MCF 10A (cell line): ENCODE measurements around the gene OBSL1. TPM values are rescaled to one million over a fixed set of nuclear protein-coding genes. Genes with fewer than 3 reads are reported as not detected.

Source experiments
- BruUV-seq: library from RNA; stranded (reverse); fragments of 400-500 nt; replicated peaks from 2 replicates; lab custom pipeline; 2021; lab: Mats Ljungman, UMichigan
- CTCF ChIA-PET: fragments of 300-600 bp; sonication (Branson Sonifier 250); formaldehyde crosslinking; extraction: SDS; loops from one replicate; lab custom pipeline; 2021; ENCODE audit warnings: antibody characterized with exemption, inconsistent platforms; lab: Yijun Ruan, JAX
- POLR2A ChIA-PET: fragments of 300-600, 350-650 bp; sonication (Branson Sonifier 250); formaldehyde crosslinking; extraction: SDS; loops from one replicate; lab custom pipeline; 2020; ENCODE audit warnings: antibody characterized with exemption, inconsistent platforms; lab: Yijun Ruan, JAX
- DNase-seq: peaks from one replicate; pipeline ENCODE4 v3.0.0-alpha.2; 2018; ENCODE audit not compliant: unreplicated experiment
- H3K27ac Mint-ChIP-seq: one replicate; pipeline ENCODE4 v1.8.0; 2022; ENCODE audit warnings: mild to moderate bottlenecking, low read depth, mixed read lengths; ENCODE audit not compliant: unreplicated experiment
- H3K27me3 Mint-ChIP-seq: one replicate; pipeline ENCODE4 v1.8.0; 2022; ENCODE audit warnings: mixed read lengths; ENCODE audit not compliant: insufficient read depth, unreplicated experiment
- H3K36me3 Mint-ChIP-seq: one replicate; pipeline ENCODE4 v1.8.0; 2022; ENCODE audit warnings: mild to moderate bottlenecking, moderate library complexity, mixed read lengths; ENCODE audit not compliant: insufficient read depth, unreplicated experiment
- H3K4me1 Mint-ChIP-seq: one replicate; pipeline ENCODE4 v1.8.0; 2022; ENCODE audit warnings: mixed read lengths; ENCODE audit not compliant: insufficient read depth, unreplicated experiment
- H3K4me3 Mint-ChIP-seq: one replicate; pipeline ENCODE4 v1.8.0; 2022; ENCODE audit warnings: mild to moderate bottlenecking, moderate library complexity, mixed read lengths; ENCODE audit not compliant: unreplicated experiment
- H3K9me3 Mint-ChIP-seq: one replicate; pipeline ENCODE4 v1.8.0; 2022; ENCODE audit warnings: mixed read lengths; ENCODE audit not compliant: unreplicated experiment
- CTCF ChIP-seq: fragments of 200-600 bp; IDR thresholded peaks from one replicate; pipeline ENCODE4 v1.8.0; 2022; ENCODE audit warnings: antibody characterized with exemption, mild to moderate bottlenecking; ENCODE audit not compliant: unreplicated experiment
- intact Hi-C: fragments of 100-400 bp; cut with micrococcal nuclease; formaldehyde crosslinking; loops from 2 replicates; pipeline ENCODE4 v1.14.1; 2022
- total RNA-seq: library from RNA; stranded (reverse); gene quantifications from 2 replicates; pipeline ENCODE4 v1.2.3, GENCODE V29; 2022

OBSL1 gene
- total RNA-seq, 1 experiment from 2014 or later, result 29.0 TPM

- H3K27ac Mint-ChIP-seq, result no peak overlapping the region
- H3K36me3 Mint-ChIP-seq, result peaks cover 14% of the 10 kb centered on the region
- H3K4me3 Mint-ChIP-seq, result no peak overlapping the region
- CTCF ChIA-PET, result interaction anchor here (0.6 to 11.3 kb wide), 6 partner anchors 57 to 280 kb away, joined by 3 to 287 read pairs (median 3); partner anchors contain the start of gene TUBA4A
- H3K4me1 Mint-ChIP-seq, result no peaks in the 10 kb centered on the region
- DNase-seq, result no peak
- intact Hi-C loops, result no loop called here
- TF ChIP-seq CTCF, result no peak
- POLR2A ChIA-PET, result interaction anchor here (1.1 kb wide), 1 partner anchor 10 kb away, joined by 3 read pairs; the partner anchor contains the start of genes CHPF and TMEM198
- no TSS peak for BruUV-seq
- H3K27me3 Mint-ChIP-seq, result peaks cover 26% of the 10 kb centered on the region
- H3K9me3 Mint-ChIP-seq, result no peaks in the 10 kb centered on the region
These were observed 37.2 kb downstream of the OBSL1 start for GRCh38 chr2:219533930-219534661.

DNA sequence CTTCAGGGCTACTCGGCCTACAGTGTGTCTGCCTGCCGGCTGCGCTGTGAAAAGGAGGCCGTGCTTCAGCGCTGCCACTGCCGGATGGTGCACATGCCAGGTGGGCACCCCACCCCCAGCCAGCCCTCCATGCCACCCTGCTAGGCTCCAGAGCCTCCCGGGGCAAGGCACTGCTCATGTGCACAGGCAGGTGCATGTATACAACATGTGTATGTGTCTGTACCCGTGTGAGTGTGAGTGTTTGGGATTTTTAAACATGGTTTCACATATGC, 39.0 kb downstream of the OBSL1 start:
- POLR2A ChIA-PET, result interaction anchor here (0.6 kb wide), 1 partner anchor 159 kb away, joined by 4 read pairs; no protein-coding TSS in a partner anchor
- Mint-ChIP-seq H3K4me3 (no peak overlapping the region), H3K27me3 (peaks cover 44% of the 10 kb centered on the region), H3K27ac (no peak overlapping the region), H3K9me3 (no peaks in the 10 kb centered on the region), H3K4me1 (no peaks in the 10 kb centered on the region), H3K36me3 (no peaks in the 10 kb centered on the region)
- intact Hi-C loops, result no loop called here
- no peak for TF ChIP-seq CTCF
- DNase-seq, result no peak
- no TSS peak for BruUV-seq
- CTCF ChIA-PET, result interaction anchor here (0.9 to 11.3 kb wide), 3 partner anchors 9 to 131 kb away, joined by 4 to 287 read pairs (median 39); no protein-coding TSS in a partner anchor

DNA sequence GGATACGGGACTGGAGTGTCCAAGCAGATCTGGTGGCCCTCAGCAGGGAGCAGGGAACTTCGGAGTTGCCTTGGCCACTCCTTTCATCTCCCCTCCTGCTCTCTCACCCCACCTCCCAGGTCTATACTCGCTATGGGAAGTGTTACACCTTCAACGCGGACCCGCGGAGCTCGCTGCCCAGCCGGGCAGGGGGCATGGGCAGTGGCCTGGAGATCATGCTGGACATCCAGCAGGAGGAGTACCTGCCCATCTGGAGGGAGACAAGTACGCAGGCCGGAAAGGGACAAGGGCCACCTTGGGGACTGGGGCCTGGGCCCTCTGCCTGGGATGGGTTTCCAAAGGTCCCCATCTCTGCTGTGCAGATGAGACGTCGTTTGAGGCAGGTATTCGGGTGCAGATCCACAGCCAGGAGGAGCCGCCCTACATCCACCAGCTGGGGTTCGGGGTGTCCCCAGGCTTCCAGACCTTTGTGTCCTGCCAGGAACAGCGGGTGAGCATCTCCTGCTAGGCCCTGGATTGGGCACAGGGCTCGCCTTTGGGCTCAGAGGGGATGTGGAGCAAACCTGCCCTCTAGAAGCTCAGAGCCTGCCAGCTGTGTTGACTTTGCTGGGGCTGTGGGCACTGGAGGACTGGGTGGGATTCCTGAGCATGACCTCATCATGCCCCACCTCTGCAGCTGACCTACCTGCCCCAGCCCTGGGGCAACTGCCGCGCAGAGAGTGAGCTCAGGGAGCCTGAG, 39.5 kb downstream of the OBSL1 start:
- CTCF ChIA-PET, result interaction anchor here (0.8 to 11.3 kb wide), 13 partner anchors 9 to 521 kb away, joined by 3 to 287 read pairs (median 8); no protein-coding TSS in a partner anchor
- Mint-ChIP-seq H3K4me1 (no peaks in the 10 kb centered on the region), H3K36me3 (no peaks in the 10 kb centered on the region), H3K9me3 (no peaks in the 10 kb centered on the region), H3K4me3 (no peak overlapping the region), H3K27ac (no peak overlapping the region), H3K27me3 (peaks cover 49% of the 10 kb centered on the region)
- BruUV-seq, result no TSS peak
- POLR2A ChIA-PET, result interaction anchor here (0.6 kb wide), 2 partner anchors 159 to 377 kb away, joined by 3 to 4 read pairs; no protein-coding TSS in a partner anchor
- no peak for DNase-seq
- TF ChIP-seq CTCF, result no peak
- intact Hi-C loops, result no loop called here
